ENCODE data around the gene SCNN1G. TPM values are rescaled to one million over a fixed set of nuclear protein-coding genes. Genes with fewer than 3 reads are reported as not detected.
A peak's percentile ranks its signal among the peaks of the same experiment; 100 is the strongest.

The SCNN1G gene
- polyA plus RNA-seq, 2 of the 4 experiments (the other 2 are of a cell fraction) = 0.03 to 0.05 TPM

GRCh38 chr16:23145186-23145585 lies 37.4 kb upstream of the SCNN1G start:
- peaks cover 66% of the 10 kb centered on the region for H3K4me1 ChIP-seq
- H3K27ac ChIP-seq = peak overlapping the region; percentile 31 to 97; a peak in 4 of 6 replicates
- H3K4me3 ChIP-seq = peak overlapping the region; percentile 64; the same call in 1 of the 3 replicates
- no peak for TF ChIP-seq E2F6 (IDR thresholded peaks at IDR 0.05; ENCODE audit: borderline replicate concordance, low read depth)
- TF ChIP-seq NFE2L2 (conservative IDR thresholded peaks at IDR 0.05; ENCODE audit: low read length) = no peak
- TF ChIP-seq FOSL2 (IDR thresholded peaks at IDR 0.05) = no peak
- no peak for TF ChIP-seq FOSL2 (CRISPR knock-in tag; IDR thresholded peaks at IDR 0.05)
- TF ChIP-seq ESRRA (IDR thresholded peaks at IDR 0.05; ENCODE audit: borderline replicate concordance, low read length) = no peak
- no peak for TF ChIP-seq HDAC2 (IDR thresholded peaks at IDR 0.05)
- TF ChIP-seq HES2 (IDR thresholded peaks at IDR 0.05) = no peak
- TF ChIP-seq SMC3 (IDR thresholded peaks at IDR 0.05) = no peak
- no peak for TF ChIP-seq SREBF2 (IDR thresholded peaks at IDR 0.05)
- no peak for TF ChIP-seq ZSCAN20 (CRISPR knock-in tag; IDR thresholded peaks at IDR 0.05)
- no peak for TF ChIP-seq MAZ (IDR thresholded peaks at IDR 0.05; ENCODE audit: borderline replicate concordance, low read depth, low read length)
- no peak for TF ChIP-seq NPAS2 (CRISPR knock-in tag; IDR thresholded peaks at IDR 0.05; ENCODE audit: borderline replicate concordance)
- no peak for TF ChIP-seq KDM1A (IDR thresholded peaks at IDR 0.05; ENCODE audit: low read depth)
- TF ChIP-seq ZC3H11A (IDR thresholded peaks at IDR 0.05) = no peak
- CTCF ChIA-PET = interaction anchor here (0.7 to 1.5 kb wide), 4 partner anchors 12 to 64 kb away, joined by 3 to 4 read pairs (median 4); no protein-coding TSS in a partner anchor
- no peaks in the 10 kb centered on the region for H3K9me3 ChIP-seq
- POLR2A ChIA-PET = interaction anchor here (0.5 kb wide), 1 partner anchor 499 kb away, joined by 3 read pairs; no protein-coding TSS in a partner anchor
- no peak for ATAC-seq
- WGBS (ENCODE audit: missing lambda C conversion rate) = 62% methylated on average over 6 of the region's 6 CpGs
- H3K4me2 ChIP-seq = peak overlapping the region; percentile 83
- no peak for DNase-seq (ENCODE audit: low read depth in 1 of 2, low spot score in 1 of 2)
- no peak for FAIRE-seq

GRCh38 chr16:23145608-23146007 lies 36.9 kb upstream of the SCNN1G start:
- Histone ChIP-seq H3K4me2 (peak overlapping the region; percentile 83), H3K27ac (peak overlapping the region; percentile 31 to 97; a peak in 4 of 6 replicates), H3K9me3 (no peaks in the 10 kb centered on the region), H3K4me1 (peaks cover 67% of the 10 kb centered on the region), H3K4me3 (peak overlapping the region; percentile 64; the same call in 1 of the 3 replicates)
- peak in 1 of 2 experiments; percentile 11; a peak in 1 of 4 replicates for TF ChIP-seq CEBPB (IDR thresholded peaks at IDR 0.05)
- no peak for TF ChIP-seq NPAS2 (CRISPR knock-in tag; IDR thresholded peaks at IDR 0.05; ENCODE audit: borderline replicate concordance)
- ATAC-seq (no peak), FAIRE-seq (no peak), DNase-seq (ENCODE audit: low read depth in 1 of 2, low spot score in 1 of 2) (peak in 1 of 2 experiments; percentile 41)
- WGBS (ENCODE audit: missing lambda C conversion rate) = 15% methylated on average over 3 of the region's 3 CpGs
- POLR2A ChIA-PET = interaction anchor here (0.5 kb wide), 1 partner anchor 498 kb away, joined by 3 read pairs; no protein-coding TSS in a partner anchor
- CTCF ChIA-PET = interaction anchor here (1.5 kb wide), 1 partner anchor 64 kb away, joined by 4 read pairs; no protein-coding TSS in a partner anchor

- peaks cover 63% of the 10 kb centered on the region for H3K4me1 ChIP-seq
- ATAC-seq = no peak
- H3K4me2 ChIP-seq = peak overlapping the region; percentile 83
- peak overlapping the region; percentile 64 for H3K4me3 ChIP-seq
- 86% methylated on average over 17 of the region's 17 CpGs for WGBS (ENCODE audit: missing lambda C conversion rate)
- TF ChIP-seq REST (IDR thresholded peaks at IDR 0.05) (no peak), TFCP2L1 (CRISPR knock-in tag; IDR thresholded peaks at IDR 0.05) (no peak), PBX3 (IDR thresholded peaks at IDR 0.05) (no peak), USF2 (IDR thresholded peaks at IDR 0.05) (no peak), CHD2 (IDR thresholded peaks at IDR 0.05; ENCODE audit: low read length, partially characterized antibody) (no peak)
- POLR2A ChIA-PET = interaction anchor here (0.8 to 0.9 kb wide), 2 partner anchors 52 to 75 kb away, joined by 3 to 4 read pairs; no protein-coding TSS in a partner anchor
- DNase-seq (ENCODE audit: low read depth in 1 of 2, low spot score in 1 of 2) = no peak
- H3K27ac ChIP-seq = peak overlapping the region; percentile 95 to 97; a peak in 5 of 6 replicates
- H3K9me3 ChIP-seq = no peaks in the 10 kb centered on the region
- no peak for FAIRE-seq
- CTCF ChIA-PET = interaction anchor here (0.6 to 1.5 kb wide), 3 partner anchors 74 to 288 kb away, joined by 3 to 5 read pairs (median 4); no protein-coding TSS in a partner anchor
Observed at GRCh38 chr16:23146877-23147601, 35.5 kb upstream of the SCNN1G start.
